Activated CD8-positive, alpha-beta memory T cell treated with anti-CD3 and anti-CD28 coated beads for 24 hours (primary cell): ENCODE results near the gene OR6M1.

Source experiments
- DNase-seq: peaks from one replicate; pipeline ENCODE4 v3.0.0-alpha.2; 2020

OR6M1 gene, protein sequence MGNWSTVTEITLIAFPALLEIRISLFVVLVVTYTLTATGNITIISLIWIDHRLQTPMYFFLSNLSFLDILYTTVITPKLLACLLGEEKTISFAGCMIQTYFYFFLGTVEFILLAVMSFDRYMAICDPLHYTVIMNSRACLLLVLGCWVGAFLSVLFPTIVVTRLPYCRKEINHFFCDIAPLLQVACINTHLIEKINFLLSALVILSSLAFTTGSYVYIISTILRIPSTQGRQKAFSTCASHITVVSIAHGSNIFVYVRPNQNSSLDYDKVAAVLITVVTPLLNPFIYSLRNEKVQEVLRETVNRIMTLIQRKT

DNA sequence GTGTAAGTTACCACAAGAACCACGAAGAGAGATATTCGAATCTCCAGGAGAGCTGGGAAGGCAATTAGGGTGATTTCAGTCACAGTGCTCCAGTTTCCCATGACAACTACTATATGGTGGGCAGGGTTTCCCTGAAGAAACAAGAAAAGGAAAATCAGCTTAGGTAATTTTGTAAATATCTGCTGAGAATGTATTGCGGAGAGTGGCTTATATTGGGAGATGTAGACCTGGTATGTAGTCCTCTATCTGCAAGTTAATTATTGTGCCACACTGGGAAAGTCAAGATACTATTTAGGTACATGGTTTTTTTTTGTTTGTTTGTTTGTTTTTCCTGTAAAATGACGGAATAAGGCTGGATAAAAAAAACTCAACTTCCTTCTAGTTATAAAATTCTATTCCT lies at the start of gene OR6M1:
TSS of gene OR6M1 (minus strand) at position 101 of the 400 bp plus-strand sequence. CDS start at position 101, 0 bp downstream.
- DNase-seq: no peak

DNA sequence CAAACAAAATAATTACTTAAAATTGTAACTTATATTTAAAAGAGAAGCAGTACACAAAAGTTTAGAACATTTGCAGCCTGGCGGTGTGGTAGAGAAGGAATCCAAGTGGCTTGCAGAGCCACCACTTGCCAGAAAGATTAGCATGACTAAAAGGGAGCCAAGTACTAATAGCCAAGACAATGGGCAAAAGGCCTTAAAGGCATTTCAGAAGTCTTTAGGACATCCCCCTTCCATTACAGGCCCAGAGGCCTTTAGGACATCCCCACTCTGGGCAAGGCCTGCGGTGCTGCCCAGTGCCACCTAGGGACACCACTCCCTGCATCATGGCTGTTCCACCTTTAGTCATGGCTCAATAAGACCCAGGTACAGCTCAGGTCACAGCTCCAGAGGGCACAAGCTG lies 46.9 kb upstream of the OR6M1 start:
- DNase-seq: no peak

DNA sequence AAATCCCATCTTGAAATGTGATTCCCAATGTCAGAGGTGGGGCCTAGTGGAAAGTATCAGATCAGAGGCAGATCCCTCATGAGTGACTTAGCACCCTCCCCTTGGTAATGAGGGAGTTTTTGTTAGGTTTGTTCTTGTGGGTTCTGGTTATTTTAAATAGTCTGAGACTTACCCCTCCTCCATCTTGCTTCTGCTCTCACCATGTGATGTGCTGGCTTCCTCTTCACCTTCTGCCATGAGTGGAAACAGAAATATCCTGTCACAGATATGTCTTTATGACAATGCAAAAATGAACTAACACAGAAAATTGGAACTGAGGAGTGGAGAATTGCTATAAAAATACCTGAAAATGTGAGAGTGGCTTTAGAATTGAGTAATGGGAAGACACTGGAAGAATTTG lies 46.2 kb upstream of the OR6M1 start:
- DNase-seq: no peak

DNA sequence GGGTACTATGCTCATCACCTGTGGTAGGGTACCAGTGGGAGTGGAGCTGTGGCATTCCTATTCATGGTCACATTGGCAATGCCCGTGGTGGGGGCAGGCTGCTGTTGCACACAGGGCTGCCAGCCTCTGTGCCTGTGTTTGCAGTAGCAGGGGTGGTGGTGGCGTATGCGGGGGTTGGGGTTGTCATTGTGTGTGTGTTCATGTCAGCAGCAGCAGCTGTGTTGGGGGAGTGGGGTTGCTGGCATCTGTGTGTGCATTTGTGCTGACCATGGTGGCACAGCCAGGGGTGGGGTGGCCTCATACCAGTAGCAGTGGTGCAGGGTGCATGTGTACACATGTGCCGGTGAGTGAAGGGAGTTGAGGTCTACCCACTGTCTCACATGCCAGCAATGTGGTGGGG lies 45.0 kb upstream of the OR6M1 start:
- no peak for DNase-seq

DNA sequence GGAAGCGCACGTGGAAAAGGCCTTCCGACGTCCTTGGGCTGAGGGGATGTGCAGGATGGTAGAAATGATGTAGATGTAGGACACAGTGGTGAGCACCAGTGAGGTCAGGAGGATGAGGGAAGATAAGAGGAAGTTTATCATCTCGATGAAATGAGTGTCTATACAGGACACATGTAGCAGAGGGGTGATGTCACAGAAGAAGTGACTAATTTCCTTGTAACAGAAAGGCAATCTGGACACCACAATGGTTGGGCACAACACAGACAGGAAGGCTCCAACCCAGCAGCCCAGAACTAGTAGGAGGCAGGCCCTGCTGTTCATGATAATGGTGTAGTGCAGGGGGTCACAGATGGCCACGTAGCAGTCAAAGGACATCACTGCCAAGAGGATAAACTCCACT lies 35.0 kb upstream of the OR6M1 start:
- no peak for DNase-seq

GRCh38 chr11:123839131-123839530 lies 33.0 kb upstream of the OR6M1 start:
- no peak for DNase-seq

DNA sequence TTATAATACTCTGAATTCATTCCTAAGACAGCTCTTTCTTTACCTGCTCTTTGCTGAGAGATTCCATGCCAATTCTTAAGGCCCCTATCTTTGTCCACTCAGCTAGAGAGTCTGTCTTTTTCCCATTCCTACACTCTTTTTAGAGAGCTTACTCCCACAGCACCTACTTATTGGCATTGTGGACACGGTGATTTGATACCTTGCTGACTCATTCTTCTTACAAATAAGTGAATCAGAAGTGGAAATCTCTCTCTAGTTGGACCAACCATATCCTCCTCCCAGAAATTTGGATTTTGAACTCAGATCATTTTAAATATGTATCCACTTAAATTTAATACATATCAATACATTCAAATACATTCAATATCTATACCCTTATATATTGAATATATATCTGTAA lies 32.5 kb upstream of the OR6M1 start:
- DNase-seq: no peak

DNA sequence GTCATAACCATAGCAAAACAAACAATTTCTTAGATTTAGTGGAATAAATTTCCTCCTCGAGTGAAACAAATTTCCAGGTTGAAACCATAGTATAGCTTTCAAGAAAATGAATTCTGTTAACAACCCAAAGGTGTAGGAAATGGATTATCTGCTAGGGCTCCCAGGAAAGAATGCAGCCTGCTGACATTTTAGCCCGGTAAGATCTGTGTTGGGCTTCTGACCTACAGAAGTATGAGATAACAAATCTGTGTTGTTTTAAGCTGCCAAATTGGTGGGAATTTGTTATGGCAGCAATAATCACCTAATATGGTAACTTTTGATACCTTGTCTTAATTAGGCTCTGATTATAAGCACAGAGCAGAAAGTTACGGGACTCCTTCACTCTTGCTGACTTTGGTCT lies 32.0 kb upstream of the OR6M1 start:
- no peak for DNase-seq

DNA sequence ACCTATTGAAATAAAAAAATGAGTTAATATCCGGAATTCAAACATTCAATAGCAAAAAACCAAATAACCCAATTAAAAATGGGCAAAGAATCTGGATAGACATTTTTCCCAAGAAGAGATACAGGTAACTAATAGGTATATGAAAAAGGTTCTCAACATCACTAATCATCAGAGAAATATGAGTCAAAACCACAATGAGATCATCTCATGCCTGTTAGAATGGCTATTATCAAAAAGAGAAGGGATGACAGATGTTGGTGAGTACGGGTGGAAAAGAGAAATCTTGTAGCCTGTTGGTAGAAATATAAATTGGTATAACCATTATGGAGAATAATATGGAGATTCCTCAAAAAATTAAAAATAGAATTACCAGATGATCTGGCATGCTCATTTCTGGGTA lies 26.9 kb upstream of the OR6M1 start:
- DNase-seq: no peak

GRCh38 chr11:123829745-123830144 lies 23.6 kb upstream of the OR6M1 start:
- no peak for DNase-seq

DNA sequence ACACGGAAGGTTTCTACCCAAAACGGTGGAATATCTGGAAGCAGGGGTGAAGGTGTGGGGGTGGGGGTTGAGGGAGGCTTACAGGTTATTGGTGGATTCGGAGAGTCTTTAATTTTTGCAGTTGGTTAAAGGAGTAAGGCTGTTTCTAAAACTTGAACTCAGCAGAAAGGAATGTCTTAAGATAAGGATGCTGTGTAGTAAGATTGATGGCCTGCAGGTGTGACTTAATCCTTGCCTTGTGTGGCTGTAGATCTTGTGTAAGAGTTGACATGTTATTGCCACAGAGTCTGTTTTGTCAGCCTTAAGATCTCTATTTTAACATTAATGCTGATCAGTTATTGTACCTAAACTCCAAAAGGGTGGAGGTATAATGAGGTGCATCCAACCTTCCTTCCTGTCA lies 16.4 kb upstream of the OR6M1 start:
- no peak for DNase-seq

DNA sequence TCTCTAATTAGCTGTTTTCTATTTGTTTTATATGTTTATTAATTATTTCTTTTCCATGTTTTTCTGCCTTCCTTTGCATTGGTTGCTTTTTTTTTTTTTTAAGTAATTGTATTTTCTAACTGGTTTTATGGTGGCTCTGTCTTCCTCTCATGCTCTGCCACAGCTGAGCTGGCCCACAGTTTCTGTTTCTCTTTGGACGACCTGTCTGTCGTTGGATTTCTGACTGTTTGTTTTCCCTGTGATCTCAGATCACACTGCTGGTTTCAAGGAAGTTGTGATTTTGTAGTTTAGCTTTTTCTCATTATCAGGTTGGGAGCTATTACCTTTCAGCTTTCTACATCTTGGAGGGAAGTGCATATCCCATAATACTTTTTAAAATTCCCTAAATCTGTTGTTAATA lies 15.9 kb upstream of the OR6M1 start:
- DNase-seq: no peak

- DNase-seq: no peak
Measured at GRCh38 chr11:123815122-123815521, 9.0 kb upstream of the OR6M1 start.

DNA sequence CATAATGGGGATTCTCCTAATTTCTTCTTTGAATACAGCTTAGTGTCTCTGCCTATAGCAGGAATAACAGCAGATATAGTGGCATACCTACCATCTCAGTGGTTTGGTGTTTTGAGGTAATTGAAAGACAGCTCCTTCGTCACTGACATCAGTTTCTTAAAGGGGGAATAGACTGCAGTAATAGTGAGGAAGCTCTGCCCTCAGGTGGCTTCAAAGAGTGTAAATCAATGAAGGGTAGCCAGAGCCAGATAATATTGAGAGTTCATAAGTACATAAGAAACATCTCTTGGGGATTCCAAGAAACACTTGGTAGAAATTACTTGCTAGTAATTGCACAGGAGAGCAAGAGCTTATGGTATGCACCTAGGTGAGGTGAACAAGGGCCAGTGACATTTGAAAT lies 4.4 kb downstream of the OR6M1 start:
- no peak for DNase-seq

GRCh38 chr11:123800036-123800435 lies 6.1 kb downstream of the OR6M1 start:
- no peak for DNase-seq

- no peak for DNase-seq
Measured at GRCh38 chr11:123799438-123799837, 6.7 kb downstream of the OR6M1 start.

DNA sequence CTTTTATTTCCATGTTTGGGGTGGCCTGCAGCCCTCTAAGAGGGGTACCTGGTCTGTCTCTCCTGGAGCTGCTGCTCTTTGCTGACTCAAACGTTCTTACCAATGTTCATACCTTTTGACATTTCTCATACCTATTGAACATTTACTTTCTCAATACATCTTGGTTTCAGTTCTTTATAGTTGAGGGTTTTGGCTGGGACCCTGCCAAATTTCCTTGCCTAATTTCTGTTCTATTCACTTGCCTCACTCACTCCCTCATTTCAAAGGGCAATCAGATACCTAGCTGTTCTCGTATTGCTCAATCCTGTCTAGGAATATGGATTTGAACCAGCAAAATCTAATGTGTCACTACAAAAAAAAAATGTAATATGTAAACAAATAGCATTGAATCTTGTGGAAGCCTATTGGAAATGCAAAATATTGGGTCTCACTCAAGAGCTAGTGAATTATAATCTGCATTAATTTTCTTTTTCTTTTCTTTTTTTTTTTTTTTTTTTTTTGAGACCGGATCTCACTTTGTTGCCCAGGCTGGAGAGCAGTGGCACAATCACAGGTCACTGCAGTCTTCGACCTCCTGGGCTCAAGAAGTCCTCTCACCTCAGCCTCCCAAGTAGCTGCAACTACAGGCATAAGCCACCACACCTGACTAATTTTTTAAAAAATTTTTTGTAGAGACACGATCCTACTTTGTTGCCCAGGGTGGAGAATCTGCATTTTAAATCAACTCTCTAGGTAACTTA lies 7.5 kb downstream of the OR6M1 start:
- no peak for DNase-seq

DNA sequence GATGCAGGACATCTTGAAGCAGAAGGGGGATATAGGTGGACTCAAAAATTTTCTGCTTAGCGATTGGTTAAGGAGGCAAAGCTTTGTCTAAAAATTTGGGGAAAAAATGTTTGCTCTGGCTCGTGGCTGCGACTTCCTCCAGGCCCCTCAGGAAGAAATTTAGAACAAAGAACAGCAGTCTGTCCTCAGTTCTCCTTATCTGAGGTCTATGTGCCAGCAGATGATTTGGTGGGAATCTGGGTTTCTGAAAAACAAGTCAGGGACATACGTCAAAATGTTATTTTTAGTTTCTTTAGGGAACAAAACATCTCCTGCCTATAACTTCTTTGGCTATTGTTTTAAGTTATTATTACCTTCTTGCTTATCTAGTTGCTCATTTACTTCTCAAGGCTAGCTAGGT lies 8.1 kb downstream of the OR6M1 start:
- DNase-seq: no peak

DNA sequence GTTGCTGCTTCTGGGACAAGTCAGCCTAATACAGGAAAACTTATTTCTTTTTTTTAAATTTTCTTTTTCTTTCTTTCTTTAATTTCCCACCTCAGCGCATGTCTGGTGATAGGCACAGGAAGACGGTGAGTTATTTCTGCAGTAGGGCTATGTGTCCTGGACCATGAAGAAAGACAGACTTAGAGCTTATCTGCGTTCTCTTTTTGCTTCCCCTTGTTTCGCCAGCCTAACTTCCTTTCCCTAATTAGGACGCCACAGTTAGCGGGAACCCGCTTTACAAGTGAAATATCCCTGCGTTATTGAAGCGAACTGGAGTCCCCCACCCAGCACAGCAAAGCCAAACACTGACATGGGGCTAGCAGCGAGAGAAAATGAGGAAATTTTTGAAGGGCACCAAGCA lies 8.6 kb downstream of the OR6M1 start:
- DNase-seq: no peak

GRCh38 chr11:123797114-123797513 lies 9.0 kb downstream of the OR6M1 start:
- DNase-seq: no peak

GRCh38 chr11:123796226-123796625 lies 9.9 kb downstream of the OR6M1 start:
- DNase-seq: no peak

- no peak for DNase-seq
Measured at GRCh38 chr11:123783536-123783935, 22.6 kb downstream of the OR6M1 start.

GRCh38 chr11:123778511-123778910 lies 27.6 kb downstream of the OR6M1 start:
- no peak for DNase-seq

- no peak for DNase-seq
Measured at GRCh38 chr11:123775715-123776549, 30.2 kb downstream of the OR6M1 start.
